Mammary epithelial cell (primary cell): Measurements from ENCODE around the gene MRPS17.

Experiments used
- EZH2 ChIP-seq: IDR thresholded peaks from 2 replicates; pipeline ENCODE4 v1.6.1; 2012; ENCODE audit warnings: low read length, inconsistent platforms, borderline replicate concordance
- TF ChIP-seq, protein P1 (sequence below), 2 donors: IDR thresholded peaks in 1 of 2; conservative IDR thresholded peaks in 1 of 2; 2 replicates each; pipeline ENCODE4 v1.5.1; 2011 to 2012; ENCODE audit warnings: inconsistent platforms in 2 of 2, low read length in 2 of 2, mild to moderate bottlenecking in 2 of 2, control low read depth in 1 of 2, low read depth in 1 of 2; ENCODE audit not compliant: insufficient read depth in 1 of 2; ENCODE audit errors: extremely low read depth in 1 of 2

DNA sequence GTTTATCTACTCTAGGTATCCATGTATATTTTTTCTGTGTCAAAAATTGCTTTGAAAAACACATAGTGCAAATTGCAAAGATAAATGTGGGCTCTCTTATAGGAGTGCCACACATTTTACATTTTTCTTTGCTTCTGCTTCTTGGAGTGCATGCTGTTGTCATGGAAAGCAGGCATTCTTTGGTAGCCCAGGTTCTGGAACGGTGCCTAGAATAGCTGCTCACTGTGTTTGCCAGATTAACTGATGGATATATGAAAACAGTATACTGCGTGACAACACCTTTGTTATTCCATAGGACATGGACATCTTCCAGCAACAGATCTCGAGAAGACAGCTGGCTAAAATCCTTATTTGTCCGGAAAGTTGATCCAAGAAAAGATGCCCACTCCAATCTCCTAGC, 26.2 kb downstream of the MRPS17 start:
- TF ChIP-seq, protein P1, sequence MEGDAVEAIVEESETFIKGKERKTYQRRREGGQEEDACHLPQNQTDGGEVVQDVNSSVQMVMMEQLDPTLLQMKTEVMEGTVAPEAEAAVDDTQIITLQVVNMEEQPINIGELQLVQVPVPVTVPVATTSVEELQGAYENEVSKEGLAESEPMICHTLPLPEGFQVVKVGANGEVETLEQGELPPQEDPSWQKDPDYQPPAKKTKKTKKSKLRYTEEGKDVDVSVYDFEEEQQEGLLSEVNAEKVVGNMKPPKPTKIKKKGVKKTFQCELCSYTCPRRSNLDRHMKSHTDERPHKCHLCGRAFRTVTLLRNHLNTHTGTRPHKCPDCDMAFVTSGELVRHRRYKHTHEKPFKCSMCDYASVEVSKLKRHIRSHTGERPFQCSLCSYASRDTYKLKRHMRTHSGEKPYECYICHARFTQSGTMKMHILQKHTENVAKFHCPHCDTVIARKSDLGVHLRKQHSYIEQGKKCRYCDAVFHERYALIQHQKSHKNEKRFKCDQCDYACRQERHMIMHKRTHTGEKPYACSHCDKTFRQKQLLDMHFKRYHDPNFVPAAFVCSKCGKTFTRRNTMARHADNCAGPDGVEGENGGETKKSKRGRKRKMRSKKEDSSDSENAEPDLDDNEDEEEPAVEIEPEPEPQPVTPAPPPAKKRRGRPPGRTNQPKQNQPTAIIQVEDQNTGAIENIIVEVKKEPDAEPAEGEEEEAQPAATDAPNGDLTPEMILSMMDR (conservative IDR thresholded peaks at IDR 0.05 in 1 of 2, IDR thresholded peaks at IDR 0.05 in 1 of 2; ENCODE audit: extremely low read depth in 1 of 2, insufficient read depth in 1 of 2, low read depth in 1 of 2, low read length in 2 of 2), result no peak
- no peak for TF ChIP-seq EZH2
